Measurements from ENCODE around the gene SHANK2. TPM values are rescaled to one million over a fixed set of nuclear protein-coding genes. Genes with fewer than 3 reads are reported as not detected.

SHANK2 gene
- total RNA-seq, 1 donor from 2014 or later, result 2.6 TPM

DNA sequence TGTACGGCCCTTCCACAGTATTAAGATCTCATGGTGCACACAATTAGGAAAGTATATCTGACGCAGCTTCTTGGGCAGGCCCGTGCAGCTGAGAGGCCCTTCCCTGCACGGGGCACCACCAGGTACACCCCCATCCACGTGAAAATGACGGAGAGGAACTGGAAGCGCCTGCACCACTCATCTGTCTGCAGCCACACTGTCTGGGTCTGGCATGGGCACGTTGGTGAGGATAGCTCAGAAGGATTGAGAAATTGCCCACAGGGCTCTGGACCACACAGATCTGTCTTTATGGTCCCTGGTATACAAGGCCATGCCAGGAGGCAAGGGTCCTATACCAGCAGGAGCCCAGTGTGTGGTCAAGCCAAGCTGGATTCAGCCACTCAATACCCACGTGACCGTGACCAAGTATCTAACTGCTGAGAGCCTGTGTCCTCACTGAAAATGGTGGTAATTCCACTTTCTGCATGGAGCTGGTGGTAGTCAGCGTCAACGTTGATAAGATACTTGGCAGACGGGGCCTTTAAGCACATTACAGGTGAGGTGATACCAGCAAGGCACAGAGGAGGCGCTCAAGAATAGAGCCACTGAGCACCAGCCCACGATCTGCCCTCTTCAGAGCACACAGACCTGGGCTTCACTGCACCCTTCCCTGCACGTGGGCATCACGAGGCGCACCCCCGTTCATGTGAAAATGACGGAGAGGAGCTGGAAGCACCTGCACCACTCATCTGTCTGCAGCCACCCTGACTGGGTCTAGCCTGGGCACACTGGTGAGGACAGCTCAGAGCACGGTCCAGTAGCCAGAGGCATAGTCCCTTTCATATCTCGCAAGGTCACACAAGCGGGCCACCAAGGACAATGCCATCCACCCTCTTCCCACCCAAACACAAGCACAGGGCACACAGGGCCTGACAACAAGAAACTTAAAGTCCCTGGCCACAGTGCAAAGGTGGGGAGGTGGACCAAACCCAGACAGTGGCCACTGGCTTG, 28.4 kb downstream of the SHANK2 start:
- Histone ChIP-seq H3K4me1 (ENCODE audit: control insufficient read depth in 3 of 3, insufficient read depth in 3 of 3, low read length in 3 of 3) (no peaks in the 10 kb centered on the region), H3K9me3 (ENCODE audit: control insufficient read depth in 3 of 3, low read length in 3 of 3) (peaks cover 0 to 8% (median 2%) of the 10 kb centered on the region in 3 donors), H3K9ac (ENCODE audit: low read depth in 1 of 3, low read length in 3 of 3) (no peak overlapping the region), H3K36me3 (ENCODE audit: control insufficient read depth in 3 of 3, insufficient read depth in 3 of 3, low read length in 3 of 3) (no peaks in the 10 kb centered on the region), H3K27me3 (ENCODE audit: control insufficient read depth in 3 of 3, insufficient read depth in 3 of 3, low read length in 3 of 3) (peaks cover 0 to 8% (median 4%) of the 10 kb centered on the region in 3 donors), H3K27ac (ENCODE audit: low read depth, low read length) (no peak overlapping the region), H3K4me3 (ENCODE audit: low read length in 3 of 3) (no peak overlapping the region)

DNA sequence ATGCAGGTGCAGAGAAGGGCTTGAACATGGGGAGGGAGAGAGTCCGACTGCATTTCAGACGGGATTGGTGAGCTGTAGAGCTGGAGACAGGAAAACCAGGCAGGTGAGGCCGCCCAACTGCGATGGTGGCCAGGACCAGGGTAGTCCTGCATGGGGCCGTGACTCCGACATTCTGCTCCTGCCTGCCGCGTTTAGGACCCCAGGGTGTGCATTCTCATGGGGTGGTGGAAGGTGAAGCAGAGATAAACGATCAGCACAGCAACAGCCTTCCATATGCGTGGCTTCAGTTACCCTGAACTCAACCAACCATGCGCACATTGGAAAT, 29.3 kb downstream of the SHANK2 start:
- Histone ChIP-seq H3K4me3 (ENCODE audit: low read length in 3 of 3) (no peak overlapping the region), H3K4me1 (ENCODE audit: control insufficient read depth in 3 of 3, insufficient read depth in 3 of 3, low read length in 3 of 3) (no peaks in the 10 kb centered on the region), H3K27me3 (ENCODE audit: control insufficient read depth in 3 of 3, insufficient read depth in 3 of 3, low read length in 3 of 3) (peaks cover 0 to 11% (median 10%) of the 10 kb centered on the region in 3 donors), H3K9me3 (ENCODE audit: control insufficient read depth in 3 of 3, low read length in 3 of 3) (peaks cover 0 to 8% (median 2%) of the 10 kb centered on the region in 3 donors), H3K27ac (ENCODE audit: low read depth, low read length) (no peak overlapping the region), H3K36me3 (ENCODE audit: control insufficient read depth in 3 of 3, insufficient read depth in 3 of 3, low read length in 3 of 3) (no peaks in the 10 kb centered on the region), H3K9ac (ENCODE audit: low read depth in 1 of 3, low read length in 3 of 3) (no peak overlapping the region)

DNA sequence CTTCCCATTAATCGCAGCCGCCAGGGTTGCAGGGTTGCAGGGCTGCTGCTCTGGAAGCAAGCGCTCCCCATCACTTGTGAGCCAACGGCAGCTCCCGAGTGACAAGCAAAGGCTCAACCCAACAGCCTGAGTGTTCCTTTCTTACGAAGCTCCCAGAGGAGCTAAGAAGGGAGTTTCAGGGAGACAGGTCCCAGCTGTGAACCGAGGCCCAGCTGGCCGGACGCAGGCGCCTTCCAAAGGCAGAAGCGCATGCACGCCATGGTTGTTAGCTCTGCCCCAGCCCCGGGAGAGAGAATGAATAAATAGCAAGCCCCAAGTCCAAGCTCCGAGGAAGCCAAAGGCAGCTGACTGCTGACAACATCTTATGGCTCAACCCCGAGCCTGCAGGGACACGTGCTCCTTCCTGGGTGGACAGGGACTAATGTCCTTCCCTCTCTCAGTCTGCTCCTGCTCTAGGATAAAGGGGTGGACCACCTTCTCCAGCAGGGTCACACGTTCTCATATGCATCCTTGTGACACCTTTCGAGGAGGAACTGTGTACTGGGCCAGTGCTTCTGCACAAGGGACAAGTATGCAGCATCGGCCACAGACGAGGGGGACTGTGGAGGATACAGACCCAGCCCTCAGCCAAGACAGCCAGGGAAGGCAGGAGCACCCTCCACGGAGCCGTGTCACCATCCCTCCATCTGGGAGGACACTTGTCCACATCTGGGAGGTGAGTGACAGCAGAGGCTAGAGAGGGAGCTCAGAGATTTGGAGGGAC, 29.9 kb downstream of the SHANK2 start:
- Histone ChIP-seq H3K9me3 (ENCODE audit: control insufficient read depth in 3 of 3, low read length in 3 of 3) (peaks cover 0 to 7% (median 2%) of the 10 kb centered on the region in 3 donors), H3K36me3 (ENCODE audit: control insufficient read depth in 3 of 3, insufficient read depth in 3 of 3, low read length in 3 of 3) (no peaks in the 10 kb centered on the region), H3K4me1 (ENCODE audit: control insufficient read depth in 3 of 3, insufficient read depth in 3 of 3, low read length in 3 of 3) (no peaks in the 10 kb centered on the region), H3K27me3 (ENCODE audit: control insufficient read depth in 3 of 3, insufficient read depth in 3 of 3, low read length in 3 of 3) (peaks cover 0 to 11% (median 10%) of the 10 kb centered on the region in 3 donors), H3K27ac (ENCODE audit: low read depth, low read length) (no peak overlapping the region), H3K9ac (ENCODE audit: low read depth in 1 of 3, low read length in 3 of 3) (no peak overlapping the region), H3K4me3 (ENCODE audit: low read length in 3 of 3) (no peak overlapping the region)

DNA sequence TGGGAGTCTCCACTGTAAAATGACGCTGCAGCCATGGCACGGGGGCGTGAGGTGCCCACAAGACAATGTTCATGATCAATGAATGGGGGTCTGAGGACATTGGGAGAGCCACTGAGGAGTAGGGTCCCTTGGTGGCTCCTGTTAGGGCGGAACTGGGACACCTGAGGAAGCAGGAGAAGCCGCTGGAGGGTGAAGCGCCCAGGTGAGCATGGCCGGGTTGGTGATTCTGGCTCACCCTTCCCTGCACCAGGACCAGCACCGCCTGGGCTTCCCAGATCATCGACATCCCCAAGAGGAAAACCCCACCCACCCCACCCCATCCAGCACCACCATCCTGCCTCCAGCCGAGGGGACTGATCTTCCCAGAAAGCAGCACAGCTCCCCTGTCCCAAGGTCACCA, 30.6 kb downstream of the SHANK2 start:
- Histone ChIP-seq H3K4me1 (ENCODE audit: control insufficient read depth in 3 of 3, insufficient read depth in 3 of 3, low read length in 3 of 3) (no peaks in the 10 kb centered on the region), H3K9ac (ENCODE audit: low read depth in 1 of 3, low read length in 3 of 3) (no peak overlapping the region), H3K27me3 (ENCODE audit: control insufficient read depth in 3 of 3, insufficient read depth in 3 of 3, low read length in 3 of 3) (peaks cover 0 to 11% (median 10%) of the 10 kb centered on the region in 3 donors), H3K4me3 (ENCODE audit: low read length in 3 of 3) (no peak overlapping the region), H3K36me3 (ENCODE audit: control insufficient read depth in 3 of 3, insufficient read depth in 3 of 3, low read length in 3 of 3) (no peaks in the 10 kb centered on the region), H3K9me3 (ENCODE audit: control insufficient read depth in 3 of 3, low read length in 3 of 3) (peaks cover 0 to 4% (median 2%) of the 10 kb centered on the region in 3 donors), H3K27ac (ENCODE audit: low read depth, low read length) (no peak overlapping the region)

DNA sequence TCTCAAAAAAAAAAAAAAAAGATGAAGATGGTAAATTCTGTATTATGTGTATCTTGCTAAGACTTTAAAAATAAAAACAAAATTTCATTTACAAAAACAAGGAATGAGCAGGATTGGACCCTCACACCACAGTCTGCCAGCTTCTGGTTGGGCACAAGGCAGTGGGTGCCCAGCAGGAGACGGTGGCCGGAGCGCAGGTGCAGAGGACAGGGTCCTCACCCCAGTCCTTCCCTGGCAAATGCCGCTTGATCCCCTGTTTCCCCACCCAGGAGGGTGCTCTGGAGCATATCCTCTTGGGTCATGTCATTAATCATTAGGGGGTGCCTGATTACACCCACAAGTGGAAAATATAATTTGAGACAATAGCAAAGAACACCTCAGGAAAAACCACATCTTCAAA, 31.2 kb downstream of the SHANK2 start:
- H3K4me3 ChIP-seq (ENCODE audit: low read length in 3 of 3), result no peak overlapping the region
- peaks cover 0 to 4% (median 2%) of the 10 kb centered on the region in 3 donors for H3K9me3 ChIP-seq (ENCODE audit: control insufficient read depth in 3 of 3, low read length in 3 of 3)
- H3K36me3 ChIP-seq (ENCODE audit: control insufficient read depth in 3 of 3, insufficient read depth in 3 of 3, low read length in 3 of 3), result no peaks in the 10 kb centered on the region
- H3K4me1 ChIP-seq (ENCODE audit: control insufficient read depth in 3 of 3, insufficient read depth in 3 of 3, low read length in 3 of 3), result no peaks in the 10 kb centered on the region
- peaks cover 0 to 13% (median 11%) of the 10 kb centered on the region in 3 donors for H3K27me3 ChIP-seq (ENCODE audit: control insufficient read depth in 3 of 3, insufficient read depth in 3 of 3, low read length in 3 of 3)
- H3K27ac ChIP-seq (ENCODE audit: low read depth, low read length), result no peak overlapping the region
- H3K9ac ChIP-seq (ENCODE audit: low read depth in 1 of 3, low read length in 3 of 3), result no peak overlapping the region

DNA sequence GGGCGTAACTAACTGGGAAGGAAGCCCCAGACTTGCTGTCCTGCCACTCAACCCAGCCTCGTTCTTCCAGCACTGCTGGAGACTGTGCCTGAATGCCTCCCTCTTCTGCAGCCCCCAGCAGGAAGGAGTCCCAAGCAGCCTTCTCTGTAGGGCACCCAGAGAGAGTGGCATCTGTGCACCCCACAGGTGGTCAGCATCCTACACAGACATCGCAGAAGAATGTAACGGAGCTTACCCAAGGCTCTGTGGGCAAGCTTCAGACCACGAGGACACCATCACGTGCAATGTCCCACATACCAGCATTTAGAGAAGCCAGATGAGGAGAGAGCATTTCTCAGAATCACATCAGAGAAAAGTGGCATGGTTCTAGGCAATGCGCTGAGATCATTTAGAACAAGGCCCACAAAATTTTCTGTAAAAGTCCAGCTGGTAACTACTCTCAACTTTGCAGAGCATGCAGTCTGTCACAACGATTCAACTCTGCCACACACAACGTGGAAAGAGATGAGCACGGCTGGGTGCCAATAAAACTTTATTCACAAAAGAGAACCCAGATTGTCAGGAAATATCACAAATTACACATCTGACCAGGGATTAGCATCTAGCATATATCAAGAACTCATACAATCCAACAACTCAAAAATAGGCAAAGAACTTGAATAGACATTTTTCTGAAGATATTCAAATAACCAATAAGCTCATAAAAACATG, 33.4 kb downstream of the SHANK2 start:
- H3K4me3 ChIP-seq (ENCODE audit: low read length in 3 of 3), result no peak overlapping the region
- no peaks in the 10 kb centered on the region for H3K36me3 ChIP-seq (ENCODE audit: control insufficient read depth in 3 of 3, insufficient read depth in 3 of 3, low read length in 3 of 3)
- no peak overlapping the region for H3K9ac ChIP-seq (ENCODE audit: low read depth in 1 of 3, low read length in 3 of 3)
- no peak overlapping the region for H3K27ac ChIP-seq (ENCODE audit: low read depth, low read length)
- H3K9me3 ChIP-seq (ENCODE audit: control insufficient read depth in 3 of 3, low read length in 3 of 3), result peaks cover 0 to 2% (median 0%) of the 10 kb centered on the region in 3 donors
- H3K27me3 ChIP-seq (ENCODE audit: control insufficient read depth in 3 of 3, insufficient read depth in 3 of 3, low read length in 3 of 3), result peaks cover 4 to 26% (median 22%) of the 10 kb centered on the region in 3 donors
- no peaks in the 10 kb centered on the region for H3K4me1 ChIP-seq (ENCODE audit: control insufficient read depth in 3 of 3, insufficient read depth in 3 of 3, low read length in 3 of 3)

DNA sequence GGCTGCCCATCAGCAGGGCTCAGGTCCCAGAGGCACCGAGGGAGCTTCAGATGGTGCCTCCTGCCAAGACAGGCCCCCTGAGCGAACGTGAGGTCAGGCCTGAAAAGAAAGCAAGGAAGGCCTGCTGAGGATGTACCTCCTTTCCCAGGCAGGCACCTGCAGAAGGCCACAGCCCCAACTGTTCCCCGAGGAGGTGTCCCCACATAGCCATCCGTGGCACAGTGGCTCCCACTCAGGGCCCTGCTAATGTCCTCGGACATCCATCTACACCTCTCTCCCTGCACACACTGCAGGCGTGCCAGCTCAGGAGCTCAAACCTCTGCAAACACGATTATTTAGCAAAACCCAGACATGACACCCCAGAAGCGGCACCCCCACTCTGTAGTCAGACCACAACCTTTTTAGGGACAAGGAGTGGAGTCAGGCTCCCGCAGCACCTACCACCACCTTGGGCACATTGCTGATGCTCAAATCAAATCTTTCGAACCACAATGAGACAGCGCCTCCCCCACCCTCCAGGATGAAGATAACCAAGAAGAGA, 36.9 kb downstream of the SHANK2 start:
- no peaks in the 10 kb centered on the region for H3K36me3 ChIP-seq (ENCODE audit: control insufficient read depth in 3 of 3, insufficient read depth in 3 of 3, low read length in 3 of 3)
- no peak overlapping the region for H3K9ac ChIP-seq (ENCODE audit: low read depth in 1 of 3, low read length in 3 of 3)
- H3K9me3 ChIP-seq (ENCODE audit: control insufficient read depth in 3 of 3, low read length in 3 of 3), result no peaks in the 10 kb centered on the region
- H3K4me1 ChIP-seq (ENCODE audit: control insufficient read depth in 3 of 3, insufficient read depth in 3 of 3, low read length in 3 of 3), result peaks cover 0 to 6% (median 3%) of the 10 kb centered on the region in 3 donors
- no peak overlapping the region for H3K27ac ChIP-seq (ENCODE audit: low read depth, low read length)
- no peak overlapping the region for H3K4me3 ChIP-seq (ENCODE audit: low read length in 3 of 3)
- H3K27me3 ChIP-seq (ENCODE audit: control insufficient read depth in 3 of 3, insufficient read depth in 3 of 3, low read length in 3 of 3), result peaks cover 4 to 39% (median 34%) of the 10 kb centered on the region in 3 donors

DNA sequence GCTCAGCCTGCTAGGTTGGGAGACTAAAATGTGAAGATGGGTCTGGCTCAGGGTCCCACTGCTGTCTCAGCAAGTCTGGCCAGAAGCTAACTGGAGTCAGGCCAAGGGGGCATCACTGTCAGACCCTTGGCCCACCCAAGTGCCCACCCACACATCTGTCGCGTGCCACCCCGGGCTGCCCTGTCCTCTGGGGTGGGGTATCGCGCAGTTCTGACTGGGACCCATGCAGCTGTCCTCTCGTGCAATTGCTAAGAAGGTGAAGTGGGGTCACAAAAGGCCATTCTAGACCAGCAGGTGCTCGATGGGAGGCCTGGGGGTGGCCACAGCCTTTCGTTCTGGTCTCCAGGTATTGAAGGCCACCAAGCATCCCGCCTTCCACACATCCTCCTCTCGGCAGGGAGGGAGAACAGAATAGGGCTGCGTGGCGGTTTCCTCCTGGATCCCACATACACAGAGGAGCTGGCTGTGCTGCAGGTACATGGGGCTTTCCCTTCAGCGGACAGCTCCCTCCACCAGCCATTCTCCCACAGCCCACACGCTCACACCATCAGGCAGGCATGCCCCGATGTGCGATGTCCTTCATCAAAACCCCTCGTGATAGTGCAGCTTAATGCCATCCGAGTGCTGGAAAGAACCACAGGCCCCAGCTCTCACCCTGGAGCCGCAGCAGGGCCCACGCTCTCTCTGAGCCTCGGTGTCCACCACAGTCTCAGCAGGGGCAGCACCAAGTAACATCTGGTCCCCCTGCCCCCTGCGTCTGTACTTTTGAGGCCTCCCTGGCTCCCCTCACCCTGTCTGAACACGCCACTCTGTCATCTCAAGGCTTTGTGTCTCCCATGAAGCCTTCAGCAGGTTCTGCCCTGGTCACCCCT, 37.6 kb downstream of the SHANK2 start:
- peaks cover 0 to 6% (median 3%) of the 10 kb centered on the region in 3 donors for H3K4me1 ChIP-seq (ENCODE audit: control insufficient read depth in 3 of 3, insufficient read depth in 3 of 3, low read length in 3 of 3)
- no peaks in the 10 kb centered on the region for H3K36me3 ChIP-seq (ENCODE audit: control insufficient read depth in 3 of 3, insufficient read depth in 3 of 3, low read length in 3 of 3)
- peaks cover 4 to 41% (median 36%) of the 10 kb centered on the region in 3 donors for H3K27me3 ChIP-seq (ENCODE audit: control insufficient read depth in 3 of 3, insufficient read depth in 3 of 3, low read length in 3 of 3)
- no peak overlapping the region for H3K9ac ChIP-seq (ENCODE audit: low read depth in 1 of 3, low read length in 3 of 3)
- H3K27ac ChIP-seq (ENCODE audit: low read depth, low read length), result no peak overlapping the region
- no peaks in the 10 kb centered on the region for H3K9me3 ChIP-seq (ENCODE audit: control insufficient read depth in 3 of 3, low read length in 3 of 3)
- H3K4me3 ChIP-seq (ENCODE audit: low read length in 3 of 3), result no peak overlapping the region

Data from skeletal muscle tissue (tissue), 4 donors.